Omental fat pad (tissue), 4 donors: Measurements from ENCODE around the gene NEB. TPM values are rescaled to one million over a fixed set of nuclear protein-coding genes. Genes with fewer than 3 reads are reported as not detected.

Source experiments
- ATAC-seq: fragments of 150-250 bp; one replicate; pipeline ENCODE4 v1.9.1; 2016; ENCODE audit warnings: mild to moderate bottlenecking, moderate library complexity; ENCODE audit not compliant: low FRiP score
- DNase-seq: peaks from one replicate; pipeline ENCODE4 v3.0.0-alpha.2; 2019; ENCODE audit warnings: low spot score
- total RNA-seq, 4 donors: library from RNA; depleted of rRNA; stranded (reverse); fragments of >200 nt; gene quantifications; one replicate each; pipeline ENCODE4 v1.1.0, GENCODE V29; 2016
- TF ChIP-seq, protein P1 (sequence below), 3 donors: fragments of 450-650 bp; IDR thresholded peaks; one replicate each; pipeline ENCODE4 v1.5.1; 2016 to 2017; ENCODE audit warnings: antibody characterized with exemption in 3 of 3, mild to moderate bottlenecking in 3 of 3, moderate library complexity in 2 of 3

Gene NEB
- total RNA-seq, 4 donors from 2014 or later = 1.2 to 3.6 (median 2.3) TPM

DNA sequence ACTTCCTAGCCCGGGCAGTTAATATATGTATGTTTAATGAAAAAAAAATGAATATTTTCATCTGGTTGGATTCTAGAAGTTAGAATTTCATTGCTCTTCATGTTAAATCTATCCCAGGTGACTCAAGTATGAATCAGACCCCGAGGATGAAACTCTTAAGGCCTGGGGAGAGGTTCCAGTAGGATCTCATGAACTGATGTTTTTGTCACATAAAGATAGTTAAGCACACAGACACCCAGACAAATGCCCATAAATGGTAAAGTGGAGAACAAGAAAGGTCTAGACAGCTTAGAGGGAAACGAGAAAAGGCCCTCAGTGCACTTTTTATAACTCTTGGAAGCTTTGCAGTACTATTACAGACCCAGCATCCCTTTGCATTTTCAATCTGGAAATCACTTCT, 210.4 kb downstream of the NEB start:
- ATAC-seq (no peak), DNase-seq (no peak)
- TF ChIP-seq, protein P1, sequence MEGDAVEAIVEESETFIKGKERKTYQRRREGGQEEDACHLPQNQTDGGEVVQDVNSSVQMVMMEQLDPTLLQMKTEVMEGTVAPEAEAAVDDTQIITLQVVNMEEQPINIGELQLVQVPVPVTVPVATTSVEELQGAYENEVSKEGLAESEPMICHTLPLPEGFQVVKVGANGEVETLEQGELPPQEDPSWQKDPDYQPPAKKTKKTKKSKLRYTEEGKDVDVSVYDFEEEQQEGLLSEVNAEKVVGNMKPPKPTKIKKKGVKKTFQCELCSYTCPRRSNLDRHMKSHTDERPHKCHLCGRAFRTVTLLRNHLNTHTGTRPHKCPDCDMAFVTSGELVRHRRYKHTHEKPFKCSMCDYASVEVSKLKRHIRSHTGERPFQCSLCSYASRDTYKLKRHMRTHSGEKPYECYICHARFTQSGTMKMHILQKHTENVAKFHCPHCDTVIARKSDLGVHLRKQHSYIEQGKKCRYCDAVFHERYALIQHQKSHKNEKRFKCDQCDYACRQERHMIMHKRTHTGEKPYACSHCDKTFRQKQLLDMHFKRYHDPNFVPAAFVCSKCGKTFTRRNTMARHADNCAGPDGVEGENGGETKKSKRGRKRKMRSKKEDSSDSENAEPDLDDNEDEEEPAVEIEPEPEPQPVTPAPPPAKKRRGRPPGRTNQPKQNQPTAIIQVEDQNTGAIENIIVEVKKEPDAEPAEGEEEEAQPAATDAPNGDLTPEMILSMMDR (IDR thresholded peaks at IDR 0.05) = no peak

DNA sequence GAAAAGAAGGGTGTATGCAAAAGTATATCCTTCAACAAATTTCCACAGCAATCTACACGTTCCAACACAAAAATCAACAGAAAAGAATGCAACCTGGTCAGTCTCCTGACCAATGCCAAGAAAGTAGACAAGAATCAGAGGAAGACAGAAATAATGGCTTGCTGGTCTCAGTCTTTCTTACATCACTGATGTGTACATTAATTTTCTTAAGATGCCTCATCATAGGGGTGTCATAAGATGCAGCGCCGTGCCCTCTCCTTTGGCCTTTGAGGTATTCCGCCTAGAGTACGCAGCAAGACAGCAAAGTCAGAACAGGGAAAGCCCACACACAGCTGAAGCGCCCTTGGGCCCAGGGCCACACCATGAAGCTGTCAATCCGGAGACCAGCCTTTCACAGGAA, 211.7 kb downstream of the NEB start:
- TF ChIP-seq, protein P1 (IDR thresholded peaks at IDR 0.05) = no peak
- no peak for DNase-seq
- ATAC-seq = no peak

DNA sequence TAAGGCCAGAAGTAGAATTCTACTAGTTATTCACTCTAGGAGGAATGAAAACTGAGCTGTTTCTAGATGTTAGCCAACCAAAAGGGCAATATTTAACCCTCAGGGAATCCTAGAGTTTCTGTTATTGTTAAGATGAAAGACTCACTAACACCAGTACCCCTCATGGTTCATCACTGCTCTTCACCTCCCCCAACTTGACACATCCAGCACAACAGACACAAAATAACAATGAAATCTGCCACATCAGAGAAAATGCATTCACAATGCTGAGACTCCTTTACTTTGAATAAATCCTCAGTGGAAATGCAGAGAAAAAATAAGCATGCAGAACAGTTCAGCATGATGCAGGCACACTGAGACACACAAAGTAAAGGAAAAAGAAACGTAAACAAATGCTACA, 213.3 kb downstream of the NEB start:
- ATAC-seq = no peak
- TF ChIP-seq, protein P1 (IDR thresholded peaks at IDR 0.05) = no peak

DNA sequence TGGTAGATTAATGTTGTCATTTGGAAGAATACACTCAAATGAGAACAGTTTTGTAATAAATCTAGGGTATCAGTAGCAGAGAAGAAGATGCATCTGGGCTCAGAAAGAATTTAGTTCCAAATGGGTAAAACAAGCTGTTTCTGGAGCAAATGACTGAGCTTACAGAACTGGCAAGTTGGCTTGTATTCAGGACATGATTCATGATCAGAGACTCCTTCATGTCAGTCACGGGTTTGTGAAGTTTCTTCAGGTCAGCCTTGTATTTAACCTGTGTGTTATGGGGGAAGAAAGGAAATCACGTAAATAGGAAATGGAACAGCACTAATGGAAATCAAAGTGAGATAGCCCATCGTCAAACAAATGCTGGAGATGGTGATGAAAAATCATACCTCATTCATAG, 215.5 kb downstream of the NEB start:
- TF ChIP-seq, protein P1 (IDR thresholded peaks at IDR 0.05) = no peak
- DNase-seq (no peak), ATAC-seq (no peak)

More for the DNA sequence above, 213.3 kb downstream of the NEB start:
- no peak for DNase-seq

DNA sequence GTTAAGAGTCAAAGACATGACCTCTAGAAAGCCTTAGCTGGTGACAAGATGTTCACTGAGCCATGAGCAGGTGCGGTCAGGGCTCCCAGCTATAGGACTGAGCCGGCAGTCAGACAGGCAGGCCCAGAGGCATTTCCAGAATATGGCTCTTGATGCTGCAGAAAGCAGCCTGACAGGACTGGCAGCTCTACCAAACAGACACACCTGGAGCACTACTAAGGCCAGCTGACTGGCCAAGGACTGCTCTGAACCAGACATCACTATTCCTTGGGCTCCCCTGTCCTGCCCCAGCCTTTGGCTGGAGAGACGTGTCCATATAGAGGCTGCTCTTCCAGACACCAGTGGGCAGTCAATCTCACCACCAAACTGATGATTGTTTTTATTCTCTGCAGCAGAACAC, 225.8 kb downstream of the NEB start:
- ATAC-seq (no peak), DNase-seq (no peak)
- TF ChIP-seq, protein P1 (IDR thresholded peaks at IDR 0.05) = no peak

DNA sequence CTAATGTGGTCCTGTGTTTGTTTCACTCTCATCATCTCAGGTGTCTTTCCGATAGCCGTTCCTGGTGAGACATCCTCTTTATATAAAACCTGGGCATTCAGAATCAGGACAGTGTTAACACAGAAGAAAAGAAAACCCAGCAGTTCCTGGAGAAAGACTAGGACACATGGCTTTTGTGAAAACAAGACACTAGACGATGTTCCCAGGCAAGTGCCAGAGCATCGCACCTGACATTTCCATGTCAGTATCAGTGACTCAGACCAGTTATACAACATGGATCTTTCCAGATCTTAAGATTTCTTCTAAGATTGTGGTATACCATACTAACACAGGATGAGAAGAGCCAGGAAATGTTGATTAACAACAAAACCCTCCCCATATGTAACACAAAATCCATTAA, 228.1 kb downstream of the NEB start:
- DNase-seq (no peak), ATAC-seq (no peak)
- TF ChIP-seq, protein P1 (IDR thresholded peaks at IDR 0.05) = no peak

DNA sequence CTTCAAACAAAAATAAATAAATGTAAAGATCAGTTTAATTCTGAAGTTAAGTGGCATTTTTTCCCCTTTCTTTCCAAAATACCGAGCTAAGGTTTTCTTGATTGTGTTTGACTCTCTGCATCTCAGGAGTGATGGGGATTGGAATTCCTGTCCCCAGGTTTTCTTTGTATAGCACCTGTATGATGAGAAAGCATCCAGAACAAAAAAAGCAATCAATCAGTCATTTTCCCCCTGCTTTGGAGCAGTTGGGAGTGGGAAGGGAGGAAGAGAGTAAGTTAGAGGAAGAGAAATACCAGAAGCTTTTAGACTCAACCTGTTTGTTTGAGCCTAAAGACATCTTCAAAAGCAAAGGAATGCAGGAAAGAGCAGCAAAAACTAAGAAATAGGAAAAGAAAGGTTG, 236.1 kb downstream of the NEB start:
- TF ChIP-seq, protein P1 (IDR thresholded peaks at IDR 0.05) = no peak
- no peak for ATAC-seq
- no peak for DNase-seq
